ENCODE results near the gene OPN4. TPM values are rescaled to one million over a fixed set of nuclear protein-coding genes. Genes with fewer than 3 reads are reported as not detected.

Gene OPN4
- total and polyA plus RNA-seq, 2 of the 8 experiments (the other 6 are each of a cell fraction or from before 2014, with no cell fraction given) = not detected

DNA sequence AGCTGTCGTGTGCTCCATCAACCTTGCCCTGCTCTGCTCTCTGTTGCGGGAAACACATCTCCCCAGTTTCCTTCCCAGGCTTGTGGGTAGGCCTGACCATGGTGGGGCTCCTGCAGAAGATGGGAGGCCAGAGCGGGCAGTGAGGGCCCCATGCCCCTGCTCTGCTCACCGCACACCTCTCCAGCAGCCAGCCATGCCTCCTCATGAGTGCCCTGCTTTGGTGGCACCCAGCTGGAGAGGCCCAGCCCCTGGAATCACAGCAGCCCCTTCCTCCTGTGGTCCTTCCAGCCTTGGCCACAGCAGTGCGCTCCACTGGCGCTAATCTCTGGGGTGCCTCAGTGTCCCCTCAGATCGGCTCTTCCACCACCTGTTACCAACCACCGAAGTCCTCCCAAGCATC, 4.2 kb upstream of the OPN4 start:
- H3K79me1 ChIP-seq (ENCODE audit: low read depth, low read length) = no peaks in the 10 kb centered on the region
- 94% methylated on average over 8 of the region's 8 CpGs; no CpG with 5 or more reads in 1 of the 2 experiments for WGBS, 2 experiments (ENCODE audit: extremely low coverage in 1 of 2, insufficient coverage in 1 of 2, insufficient read length in 1 of 2, insufficient replicate concordance in 2 of 2, low coverage in 1 of 2, low lambda C conversion rate in 2 of 2, missing lambda C conversion rate in 1 of 2)
- H3K36me3 ChIP-seq (ENCODE audit: control insufficient read depth in 2 of 4, insufficient read depth in 4 of 4, low read length in 3 of 4) = no peaks in the 10 kb centered on the region
- no peak overlapping the region for H2BK12ac ChIP-seq (ENCODE audit: low read depth, low read length)
- FAIRE-seq (no peak), DNase-seq (ENCODE audit: low read depth in 1 of 2, low spot score in 2 of 2) (peak in 1 of 2 experiments; percentile 37)
- no peak overlapping the region for H2BK120ac ChIP-seq (replicated peaks; ENCODE audit: low read depth, low read length)
- TF ChIP-seq SIX5 (IDR thresholded peaks at IDR 0.05; ENCODE audit: low read depth, low read length) (no peak), SUZ12 (IDR thresholded peaks at IDR 0.05; ENCODE audit: low read length) (no peak)
- H3K9me3 ChIP-seq (ENCODE audit: insufficient read depth in 2 of 2, low read depth in 1 of 2, low read length in 1 of 2) = no peaks in the 10 kb centered on the region
- no peak overlapping the region; the same call in 1 of the 2 replicates for H4K8ac ChIP-seq (ENCODE audit: extremely low read depth, insufficient read depth, low read length)
- H3K4ac ChIP-seq (replicated peaks; ENCODE audit: insufficient read length, low read depth, low read length) = no peak overlapping the region
- H2AK5ac ChIP-seq (ENCODE audit: low read depth, low read length) = no peak overlapping the region
- CTCF ChIA-PET (ENCODE audit: partially characterized antibody) = interaction anchor here (1.2 to 2.1 kb wide), 2 partner anchors 13 to 33 kb away, joined by 8 to 9 read pairs; no protein-coding TSS in a partner anchor
- no peak overlapping the region for H3K9ac ChIP-seq (replicated peaks in 1 of 4; ENCODE audit: extremely low read depth in 1 of 4, low read depth in 3 of 4, low read length in 3 of 4)
- 0 out of 7 replicates have a peak, but pooled peaks cover 0 to 2% (median 0%) of the 10 kb centered on the region in 4 experiments for H3K27me3 ChIP-seq (replicated peaks in 1 of 4; ENCODE audit: control insufficient read depth in 3 of 4, extremely low read depth in 1 of 4, insufficient read depth in 3 of 4, low read length in 3 of 4)
- H2BK5ac ChIP-seq (ENCODE audit: low read depth, low read length) = no peak overlapping the region
- no peak overlapping the region for H3K4me2 ChIP-seq (ENCODE audit: insufficient read depth in 1 of 2, low read depth in 2 of 2, low read length in 2 of 2)
- H3K23me2 ChIP-seq (ENCODE audit: low read depth, low read length) = peaks cover 7% of the 10 kb centered on the region; the same call in 1 of the 2 replicates
- no peak overlapping the region for H4K91ac ChIP-seq (replicated peaks; ENCODE audit: insufficient read length, low read length)
- no peak overlapping the region for H2BK20ac ChIP-seq (ENCODE audit: low read length)
- H2AFZ ChIP-seq (ENCODE audit: low read length) = no peak overlapping the region
- H3K14ac ChIP-seq (ENCODE audit: insufficient read length) = no peak overlapping the region
- H3K4me1 ChIP-seq (replicated peaks in 1 of 4; ENCODE audit: control insufficient read depth in 3 of 4, insufficient read depth in 4 of 4, low read length in 3 of 4) = peaks cover 0 to 6% (median 3%) of the 10 kb centered on the region in 4 experiments; a peak in 1 of 7 replicates
- H4K20me1 ChIP-seq (replicated peaks in 1 of 2; ENCODE audit: control insufficient read depth in 1 of 2, insufficient read depth in 2 of 2, low read length in 2 of 2) = peaks cover 0 to 6% of the 10 kb centered on the region in 2 experiments
- no peak overlapping the region for H3K56ac ChIP-seq (replicated peaks; ENCODE audit: insufficient read length, low read depth, low read length)
- POLR2A ChIA-PET (ENCODE audit: partially characterized antibody) = no interaction called here
- no peak overlapping the region for H3K4me3 ChIP-seq (ENCODE audit: extremely low read depth in 1 of 4, insufficient read depth in 2 of 4, low read depth in 3 of 4, low read length in 4 of 4)
- no peak overlapping the region for H3K18ac ChIP-seq (ENCODE audit: extremely low read depth, low read length)
- no peaks in the 10 kb centered on the region for H3K79me2 ChIP-seq (ENCODE audit: control insufficient read depth in 1 of 2, insufficient read depth in 2 of 2, low read length in 2 of 2)
- peak overlapping the region; percentile 16; the same call in 1 of the 2 replicates for H2BK15ac ChIP-seq (ENCODE audit: low read length)
- H4K5ac ChIP-seq (ENCODE audit: insufficient read length, low read depth, low read length) = no peak overlapping the region
- no peak overlapping the region for H3K23ac ChIP-seq (ENCODE audit: insufficient read length)
- no peak overlapping the region for H3K27ac ChIP-seq (ENCODE audit: low read depth, low read length)

Data from H1 (cell line).